Right lobe of liver (tissue), 4 donors: Measurements from ENCODE around the gene STK17A.

Source experiments
- CTCF ChIP-seq, 4 donors: fragments of 200-600 bp in 3 of 4; fragments of 450-650 bp in 1 of 4; IDR thresholded peaks; one replicate each; pipeline versions ENCODE4 v1.5.1 to v1.8.0; 2016 to 2022; ENCODE audit warnings: antibody characterized with exemption in 4 of 4, mild to moderate bottlenecking in 2 of 4
- POLR2A ChIP-seq: fragments of 450-650 bp; IDR thresholded peaks from one replicate; pipeline ENCODE4 v1.6.1; 2017; ENCODE audit warnings: antibody characterized with exemption, mild to moderate bottlenecking
- donor health status: DM: no; HTN: no; CAD: no.
- donor health status: DM: no; HTN: no; CAD: no.
- donor health status: DM: no; HTN: yes; CAD: no.

GRCh38 chr7:43625453-43625852, 42.5 kb downstream of the STK17A start:
- TF ChIP-seq CTCF (IDR thresholded peaks at IDR 0.05) = no peak
- no peak for TF ChIP-seq POLR2A
